ENCODE results near the gene KIF1A. TPM values are rescaled to one million over a fixed set of nuclear protein-coding genes. Genes with fewer than 3 reads are reported as not detected.

KIF1A gene
- total RNA-seq, 1 donor from 2014 or later = 90.9 TPM

- Mint-ChIP-seq H3K36me3 (ENCODE audit: low read depth) (no peaks in the 10 kb centered on the region), H3K4me1 (no peaks in the 10 kb centered on the region), H3K27me3 (ENCODE audit: low read depth) (no peaks in the 10 kb centered on the region), H3K9me3 (no peaks in the 10 kb centered on the region), H3K27ac (ENCODE audit: unreplicated experiment) (no peak overlapping the region), H3K4me3 (no peak overlapping the region)
- no peak for TF ChIP-seq CTCF (conservative IDR thresholded peaks at IDR 0.05)
- DNase-seq (ENCODE audit: low read depth, low spot score) = no peak
These were observed 67.8 kb downstream of the KIF1A start for GRCh38 chr2:240752209-240752608.

GRCh38 chr2:240750409-240750808 is 69.6 kb downstream of the KIF1A start:
- Mint-ChIP-seq H3K36me3 (ENCODE audit: low read depth) (no peaks in the 10 kb centered on the region), H3K27me3 (ENCODE audit: low read depth) (no peaks in the 10 kb centered on the region), H3K4me1 (no peaks in the 10 kb centered on the region), H3K4me3 (no peak overlapping the region), H3K9me3 (no peaks in the 10 kb centered on the region), H3K27ac (ENCODE audit: unreplicated experiment) (no peak overlapping the region)
- DNase-seq (ENCODE audit: low read depth, low spot score) = no peak
- no peak for TF ChIP-seq CTCF (conservative IDR thresholded peaks at IDR 0.05)

- no peak for TF ChIP-seq CTCF (conservative IDR thresholded peaks at IDR 0.05)
- no peak overlapping the region for H3K4me3 Mint-ChIP-seq
- no peak for DNase-seq (ENCODE audit: low read depth, low spot score)
- no peaks in the 10 kb centered on the region for H3K27me3 Mint-ChIP-seq (ENCODE audit: low read depth)
- H3K36me3 Mint-ChIP-seq (ENCODE audit: low read depth) = no peaks in the 10 kb centered on the region
- no peak overlapping the region for H3K27ac Mint-ChIP-seq (ENCODE audit: unreplicated experiment)
- no peaks in the 10 kb centered on the region for H3K4me1 Mint-ChIP-seq
- no peaks in the 10 kb centered on the region for H3K9me3 Mint-ChIP-seq
These were observed 70.5 kb downstream of the KIF1A start for GRCh38 chr2:240749516-240749915.

- no peak for TF ChIP-seq CTCF (conservative IDR thresholded peaks at IDR 0.05)
- Mint-ChIP-seq H3K9me3 (no peaks in the 10 kb centered on the region), H3K27me3 (ENCODE audit: low read depth) (no peaks in the 10 kb centered on the region), H3K36me3 (ENCODE audit: low read depth) (no peaks in the 10 kb centered on the region), H3K27ac (ENCODE audit: unreplicated experiment) (no peak overlapping the region), H3K4me3 (no peak overlapping the region), H3K4me1 (no peaks in the 10 kb centered on the region)
- DNase-seq (ENCODE audit: low read depth, low spot score) = no peak
These were observed 72.8 kb downstream of the KIF1A start for GRCh38 chr2:240747256-240747655.

GRCh38 chr2:240746671-240747070 is 73.3 kb downstream of the KIF1A start:
- Mint-ChIP-seq H3K4me1 (no peaks in the 10 kb centered on the region), H3K27me3 (ENCODE audit: low read depth) (no peaks in the 10 kb centered on the region), H3K9me3 (no peaks in the 10 kb centered on the region), H3K27ac (ENCODE audit: unreplicated experiment) (no peak overlapping the region), H3K4me3 (no peak overlapping the region), H3K36me3 (ENCODE audit: low read depth) (no peaks in the 10 kb centered on the region)
- no peak for DNase-seq (ENCODE audit: low read depth, low spot score)
- no peak for TF ChIP-seq CTCF (conservative IDR thresholded peaks at IDR 0.05)

GRCh38 chr2:240745962-240746361 is 74.1 kb downstream of the KIF1A start:
- no peaks in the 10 kb centered on the region for H3K4me1 Mint-ChIP-seq
- no peak overlapping the region for H3K27ac Mint-ChIP-seq (ENCODE audit: unreplicated experiment)
- no peak overlapping the region for H3K4me3 Mint-ChIP-seq
- H3K27me3 Mint-ChIP-seq (ENCODE audit: low read depth) = no peaks in the 10 kb centered on the region
- no peaks in the 10 kb centered on the region for H3K9me3 Mint-ChIP-seq
- H3K36me3 Mint-ChIP-seq (ENCODE audit: low read depth) = no peaks in the 10 kb centered on the region
- TF ChIP-seq CTCF (conservative IDR thresholded peaks at IDR 0.05) = no peak
- DNase-seq (ENCODE audit: low read depth, low spot score) = no peak

All from neural crest cell (in vitro differentiated cells).